GM21529 (cell line): ENCODE data around the gene MAST4.
A peak's percentile ranks its signal among the peaks of the same experiment; 100 is the strongest.

Source experiments
- ATAC-seq: cut with Tn5 transposase; IDR thresholded peaks from one replicate; pipeline ENCODE4 v1.9.1; 2021; ENCODE audit not compliant: unreplicated experiment

The MAST4 gene

GRCh38 chr5:66896171-66896570, 300.0 kb downstream of the MAST4 start:
- no peak for ATAC-seq

GRCh38 chr5:66897356-66897755, 301.2 kb downstream of the MAST4 start:
- ATAC-seq, result no peak

- ATAC-seq, result no peak
These were observed 302.2 kb downstream of the MAST4 start for GRCh38 chr5:66898241-66898995.

- ATAC-seq, result no peak
These were observed 307.0 kb downstream of the MAST4 start for GRCh38 chr5:66903218-66903617.

- no peak for ATAC-seq
These were observed 307.5 kb downstream of the MAST4 start for GRCh38 chr5:66903709-66904108.

GRCh38 chr5:66904189-66904588, 308.0 kb downstream of the MAST4 start:
- no peak for ATAC-seq

GRCh38 chr5:66906021-66906420, 309.8 kb downstream of the MAST4 start:
- no peak for ATAC-seq

- ATAC-seq, result no peak
These were observed 312.0 kb downstream of the MAST4 start for GRCh38 chr5:66908230-66908629.

- ATAC-seq, result no peak
These were observed 313.2 kb downstream of the MAST4 start for GRCh38 chr5:66909364-66909763.

- ATAC-seq, result no peak
These were observed 316.6 kb downstream of the MAST4 start for GRCh38 chr5:66912787-66913186.

- ATAC-seq, result no peak
These were observed 319.3 kb downstream of the MAST4 start for GRCh38 chr5:66915531-66915930.

GRCh38 chr5:66922881-66923280, 326.7 kb downstream of the MAST4 start:
- no peak for ATAC-seq

- ATAC-seq, result no peak
These were observed 327.3 kb downstream of the MAST4 start for GRCh38 chr5:66923457-66923856.

- ATAC-seq, result no peak
These were observed 327.7 kb downstream of the MAST4 start for GRCh38 chr5:66923922-66924321.

GRCh38 chr5:66927140-66927539, 330.9 kb downstream of the MAST4 start:
- ATAC-seq, result no peak

GRCh38 chr5:66929281-66929680, 333.1 kb downstream of the MAST4 start:
- ATAC-seq, result no peak

GRCh38 chr5:66929995-66930394, 333.8 kb downstream of the MAST4 start:
- no peak for ATAC-seq

- ATAC-seq, result no peak
These were observed 335.5 kb downstream of the MAST4 start for GRCh38 chr5:66931651-66932050.

- no peak for ATAC-seq
These were observed 336.3 kb downstream of the MAST4 start for GRCh38 chr5:66932457-66932856.

GRCh38 chr5:66933066-66933465, 336.9 kb downstream of the MAST4 start:
- ATAC-seq, result no peak

GRCh38 chr5:66939094-66939493, 342.9 kb downstream of the MAST4 start:
- no peak for ATAC-seq

- ATAC-seq, result peak; percentile 100
These were observed 349.5 kb downstream of the MAST4 start for GRCh38 chr5:66945389-66946349.
